Mammary epithelial cell (primary cell): Measurements from ENCODE around the gene THRA.

Source experiments
- EZH2 ChIP-seq: IDR thresholded peaks from 2 replicates; pipeline ENCODE4 v1.6.1; 2012; ENCODE audit warnings: low read length, inconsistent platforms, borderline replicate concordance
- TF ChIP-seq, protein P1 (sequence below), 2 donors: IDR thresholded peaks in 1 of 2; conservative IDR thresholded peaks in 1 of 2; 2 replicates each; pipeline ENCODE4 v1.5.1; 2011 to 2012; ENCODE audit warnings: inconsistent platforms in 2 of 2, low read length in 2 of 2, mild to moderate bottlenecking in 2 of 2, control low read depth in 1 of 2, low read depth in 1 of 2; ENCODE audit not compliant: insufficient read depth in 1 of 2; ENCODE audit errors: extremely low read depth in 1 of 2

DNA sequence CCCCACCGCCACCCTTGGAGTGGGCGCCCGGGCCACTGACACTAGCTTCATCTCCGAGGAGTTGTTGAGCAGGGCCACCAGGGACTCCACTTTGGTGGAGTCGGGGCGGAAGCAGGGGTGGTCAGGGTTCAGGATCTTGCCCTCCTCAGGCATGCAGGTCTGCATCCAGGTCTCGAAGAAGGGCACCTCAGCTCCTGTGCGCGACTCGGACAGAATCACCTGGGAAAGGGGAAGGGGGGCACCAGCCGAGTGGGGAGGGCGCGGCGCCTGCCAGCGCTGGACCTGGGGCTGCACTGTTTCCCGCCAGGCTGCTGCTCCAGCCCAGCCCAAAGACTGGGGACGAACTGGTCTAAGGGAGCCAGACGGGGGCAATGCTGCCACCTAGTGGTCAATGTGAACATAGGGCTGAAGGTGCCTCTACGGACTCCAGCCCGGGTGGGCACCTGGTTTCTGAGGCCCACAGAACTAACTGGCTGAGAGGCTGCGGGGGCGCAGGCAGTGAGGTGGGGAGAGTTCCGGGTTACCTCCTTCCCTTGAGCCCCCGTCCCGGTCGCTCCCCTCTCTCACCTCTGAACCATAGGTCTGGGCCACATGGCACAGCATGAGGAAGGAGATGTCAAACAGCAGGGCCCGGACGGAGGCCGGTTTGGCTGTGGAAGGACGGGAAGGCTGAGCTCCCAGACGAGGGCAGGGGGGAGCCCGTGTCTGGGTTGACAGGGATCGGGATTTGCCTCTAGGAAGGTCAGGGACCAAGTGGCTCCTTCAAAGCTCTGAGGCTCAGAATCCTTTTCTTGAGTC lies 35.8 kb upstream of the THRA start:
- TF ChIP-seq EZH2: no peak
- TF ChIP-seq, protein P1, sequence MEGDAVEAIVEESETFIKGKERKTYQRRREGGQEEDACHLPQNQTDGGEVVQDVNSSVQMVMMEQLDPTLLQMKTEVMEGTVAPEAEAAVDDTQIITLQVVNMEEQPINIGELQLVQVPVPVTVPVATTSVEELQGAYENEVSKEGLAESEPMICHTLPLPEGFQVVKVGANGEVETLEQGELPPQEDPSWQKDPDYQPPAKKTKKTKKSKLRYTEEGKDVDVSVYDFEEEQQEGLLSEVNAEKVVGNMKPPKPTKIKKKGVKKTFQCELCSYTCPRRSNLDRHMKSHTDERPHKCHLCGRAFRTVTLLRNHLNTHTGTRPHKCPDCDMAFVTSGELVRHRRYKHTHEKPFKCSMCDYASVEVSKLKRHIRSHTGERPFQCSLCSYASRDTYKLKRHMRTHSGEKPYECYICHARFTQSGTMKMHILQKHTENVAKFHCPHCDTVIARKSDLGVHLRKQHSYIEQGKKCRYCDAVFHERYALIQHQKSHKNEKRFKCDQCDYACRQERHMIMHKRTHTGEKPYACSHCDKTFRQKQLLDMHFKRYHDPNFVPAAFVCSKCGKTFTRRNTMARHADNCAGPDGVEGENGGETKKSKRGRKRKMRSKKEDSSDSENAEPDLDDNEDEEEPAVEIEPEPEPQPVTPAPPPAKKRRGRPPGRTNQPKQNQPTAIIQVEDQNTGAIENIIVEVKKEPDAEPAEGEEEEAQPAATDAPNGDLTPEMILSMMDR (conservative IDR thresholded peaks at IDR 0.05 in 1 of 2, IDR thresholded peaks at IDR 0.05 in 1 of 2; ENCODE audit: extremely low read depth in 1 of 2, insufficient read depth in 1 of 2, low read depth in 1 of 2, low read length in 2 of 2): peak; percentile 77 to 91
